Ectodermal cell (in vitro differentiated cells): Measurements from ENCODE around the gene ANKRD6.
A peak's percentile ranks its signal among the peaks of the same experiment; 100 is the strongest.

ENCODE experiments used
- H3K27ac ChIP-seq: 2 replicates; pipeline ENCODE4 v1.7.0; 2013; ENCODE audit warnings: mild to moderate bottlenecking, low read depth, low read length; ENCODE audit not compliant: insufficient read depth, poor library complexity, severe bottlenecking
- H3K27me3 ChIP-seq: 2 replicates; pipeline ENCODE4 v1.7.0; 2013; ENCODE audit warnings: mild to moderate bottlenecking, low read length; ENCODE audit not compliant: insufficient read depth, control insufficient read depth, poor library complexity, severe bottlenecking
- H3K36me3 ChIP-seq: one replicate; pipeline ENCODE4 v1.7.0; 2013; ENCODE audit warnings: low read length; ENCODE audit not compliant: control insufficient read depth, insufficient read depth
- H3K4me1 ChIP-seq: one replicate; pipeline ENCODE4 v1.7.0; 2013; ENCODE audit warnings: low read length; ENCODE audit not compliant: control insufficient read depth, insufficient read depth
- H3K4me3 ChIP-seq: 2 replicates; pipeline ENCODE4 v1.7.0; 2013; ENCODE audit warnings: low read depth, low read length, control low read depth; ENCODE audit not compliant: insufficient read depth
- H3K9me3 ChIP-seq: 2 replicates; pipeline ENCODE4 v1.7.0; 2013; ENCODE audit warnings: mild to moderate bottlenecking, low read length, moderate library complexity; ENCODE audit not compliant: control insufficient read depth
- WGBS, 2 experiments: methylation state at CpG; one replicate each; pipeline ENCODE4 v1.1.7; 2013; ENCODE audit warnings: missing lambda C conversion rate in 2 of 2; 5-methylcytosine and 5-hydroxymethylcytosine counted together

The ANKRD6 gene

GRCh38 chr6:89547281-89547680 lies 114.3 kb downstream of the ANKRD6 start:
- no peaks in the 10 kb centered on the region for H3K36me3 ChIP-seq
- WGBS, 2 experiments = 85 to 86% methylated on average over 5 of the region's 5 CpGs
- no peak overlapping the region for H3K27ac ChIP-seq
- H3K4me3 ChIP-seq = no peak overlapping the region
- no peaks in the 10 kb centered on the region for H3K4me1 ChIP-seq
- no peaks in the 10 kb centered on the region for H3K27me3 ChIP-seq
- H3K9me3 ChIP-seq = no peaks in the 10 kb centered on the region

- WGBS, 2 experiments = 97 to 99% methylated on average over 5 of the region's 5 CpGs
- Histone ChIP-seq H3K9me3 (no peaks in the 10 kb centered on the region), H3K36me3 (peaks cover 7% of the 10 kb centered on the region), H3K27ac (no peak overlapping the region), H3K4me1 (peaks cover 4% of the 10 kb centered on the region), H3K27me3 (no peaks in the 10 kb centered on the region), H3K4me3 (no peak overlapping the region)
Observed at GRCh38 chr6:89553431-89553830, 120.5 kb downstream of the ANKRD6 start.

GRCh38 chr6:89554106-89554505 lies 121.2 kb downstream of the ANKRD6 start:
- Histone ChIP-seq H3K36me3 (peaks cover 7% of the 10 kb centered on the region), H3K4me3 (no peak overlapping the region), H3K27me3 (no peaks in the 10 kb centered on the region), H3K4me1 (peaks cover 4% of the 10 kb centered on the region), H3K9me3 (no peaks in the 10 kb centered on the region), H3K27ac (no peak overlapping the region)
- WGBS, 2 experiments = 93 to 95% methylated on average over 3 of the region's 5 CpGs

- WGBS, 2 experiments = 17 to 31% methylated on average over 2 to 3 of the region's 4 CpGs
- Histone ChIP-seq H3K9me3 (no peaks in the 10 kb centered on the region), H3K36me3 (peaks cover 7% of the 10 kb centered on the region), H3K4me1 (peaks cover 4% of the 10 kb centered on the region), H3K4me3 (no peak overlapping the region), H3K27me3 (no peaks in the 10 kb centered on the region), H3K27ac (no peak overlapping the region)
Observed at GRCh38 chr6:89555031-89555430, 122.1 kb downstream of the ANKRD6 start.

- Histone ChIP-seq H3K27me3 (no peaks in the 10 kb centered on the region), H3K27ac (no peak overlapping the region), H3K9me3 (no peaks in the 10 kb centered on the region), H3K4me3 (no peak overlapping the region), H3K36me3 (peaks cover 7% of the 10 kb centered on the region), H3K4me1 (peaks cover 4% of the 10 kb centered on the region)
- 25 to 34% methylated on average over 3 of the region's 3 CpGs for WGBS, 2 experiments
Observed at GRCh38 chr6:89555806-89556205, 122.9 kb downstream of the ANKRD6 start.

GRCh38 chr6:89559487-89559886 lies 126.5 kb downstream of the ANKRD6 start:
- no peak overlapping the region for H3K4me3 ChIP-seq

GRCh38 chr6:89562093-89562973 lies 129.4 kb downstream of the ANKRD6 start:
- Histone ChIP-seq H3K36me3 (peaks cover under 1% of the 10 kb centered on the region), H3K9me3 (no peaks in the 10 kb centered on the region), H3K27ac (peak overlapping the region; percentile 28), H3K27me3 (no peaks in the 10 kb centered on the region), H3K4me3 (no peak overlapping the region), H3K4me1 (peaks cover 48% of the 10 kb centered on the region)
- 62 to 65% methylated on average over 21 of the region's 21 CpGs for WGBS, 2 experiments

More at GRCh38 chr6:89559487-89559886, 126.5 kb downstream of the ANKRD6 start:
- WGBS, 2 experiments = 74 to 92% methylated on average over 1 of the region's 1 CpG
- Histone ChIP-seq H3K36me3 (peaks cover 3% of the 10 kb centered on the region), H3K4me1 (peaks cover 28% of the 10 kb centered on the region), H3K27ac (no peak overlapping the region), H3K27me3 (no peaks in the 10 kb centered on the region), H3K9me3 (no peaks in the 10 kb centered on the region)

GRCh38 chr6:89563866-89564265 lies 130.9 kb downstream of the ANKRD6 start:
- H3K4me3 ChIP-seq = no peak overlapping the region
- H3K36me3 ChIP-seq = no peaks in the 10 kb centered on the region
- no peak overlapping the region for H3K27ac ChIP-seq
- no peaks in the 10 kb centered on the region for H3K27me3 ChIP-seq
- peaks cover 58% of the 10 kb centered on the region for H3K4me1 ChIP-seq
- 91 to 94% methylated on average over 1 of the region's 1 CpG for WGBS, 2 experiments
- no peaks in the 10 kb centered on the region for H3K9me3 ChIP-seq

GRCh38 chr6:89564752-89565427 lies 131.9 kb downstream of the ANKRD6 start:
- Histone ChIP-seq H3K36me3 (no peaks in the 10 kb centered on the region), H3K9me3 (no peaks in the 10 kb centered on the region), H3K4me1 (peaks cover 58% of the 10 kb centered on the region), H3K4me3 (no peak overlapping the region), H3K27ac (no peak overlapping the region), H3K27me3 (no peaks in the 10 kb centered on the region)
- WGBS, 2 experiments = 93 to 94% methylated on average over 7 to 8 of the region's 8 CpGs

- Histone ChIP-seq H3K9me3 (no peaks in the 10 kb centered on the region), H3K4me3 (no peak overlapping the region), H3K36me3 (no peaks in the 10 kb centered on the region), H3K27ac (peak overlapping the region; percentile 97), H3K27me3 (no peaks in the 10 kb centered on the region), H3K4me1 (peaks cover 58% of the 10 kb centered on the region)
- WGBS, 2 experiments = 91 to 92% methylated on average over 10 of the region's 10 CpGs
Observed at GRCh38 chr6:89566008-89566800, 133.3 kb downstream of the ANKRD6 start.
